ENCODE results near the gene SLC26A6.

Gene SLC26A6

GRCh38 chr3:48630833-48631232, 4.4 kb downstream of the SLC26A6 start:
- DNase-seq, result no peak

GRCh38 chr3:48630407-48630806, 4.9 kb downstream of the SLC26A6 start:
- no peak for DNase-seq

GRCh38 chr3:48629894-48630293, 5.4 kb downstream of the SLC26A6 start:
- no peak for DNase-seq

- DNase-seq, result no peak
Measured at GRCh38 chr3:48628277-48629017, 6.8 kb downstream of the SLC26A6 start.

GRCh38 chr3:48625600-48625999, 9.7 kb downstream of the SLC26A6 start:
- no peak for DNase-seq

- DNase-seq, result no peak
Measured at GRCh38 chr3:48624767-48625166, 10.5 kb downstream of the SLC26A6 start.

GRCh38 chr3:48623851-48624547, 11.3 kb downstream of the SLC26A6 start:
- no peak for DNase-seq

- no peak for DNase-seq
Measured at GRCh38 chr3:48621461-48621869, 13.8 kb downstream of the SLC26A6 start, which contains the start of gene TMEM89. Gene TMEM89 (minus strand): TSS chr3:48621769. CDS start chr3:48621756, 13 bp downstream.

- DNase-seq, result no peak
Measured at GRCh38 chr3:48619541-48620524, 15.4 kb downstream of the SLC26A6 start.

GRCh38 chr3:48617559-48617958, 17.7 kb downstream of the SLC26A6 start:
- DNase-seq, result no peak

- DNase-seq, result no peak
Measured at GRCh38 chr3:48614044-48614443, 21.2 kb downstream of the SLC26A6 start.

GRCh38 chr3:48612309-48612708, 23.0 kb downstream of the SLC26A6 start:
- no peak for DNase-seq

- DNase-seq, result peak; percentile 94
Measured at GRCh38 chr3:48609088-48610005, 25.9 kb downstream of the SLC26A6 start, which contains the start of gene UQCRC1. Gene UQCRC1 (minus strand): TSS chr3:48609646. CDS start chr3:48609620, 26 bp downstream.

GRCh38 chr3:48607519-48607918, 27.7 kb downstream of the SLC26A6 start:
- no peak for DNase-seq

- DNase-seq, result no peak
Measured at GRCh38 chr3:48601622-48601994, 33.7 kb downstream of the SLC26A6 start.

GRCh38 chr3:48600711-48601621, 34.3 kb downstream of the SLC26A6 start:
- no peak for DNase-seq

GRCh38 chr3:48599509-48600285, 35.6 kb downstream of the SLC26A6 start:
- DNase-seq, result no peak

- no peak for DNase-seq
Measured at GRCh38 chr3:48599077-48599501, 36.2 kb downstream of the SLC26A6 start.

GRCh38 chr3:48598323-48599076, 36.8 kb downstream of the SLC26A6 start:
- no peak for DNase-seq

All from CD4-positive, alpha-beta T cell treated with Interleukin-10 for 1 hour (primary cell).